A549 (cell line): ENCODE data around the gene SLIT3. TPM values are rescaled to one million over a fixed set of nuclear protein-coding genes. Genes with fewer than 3 reads are reported as not detected.

Experiments used
- ATAC-seq, 2 experiments: fragments of 200-7000 bp in 1 of 2; fragments of >200 bp in 1 of 2; cut with Nextera tagmentation in 1 of 2; cut with Tn5 transposase in 1 of 2; 3 replicates each; pipeline versions ENCODE4 v1.8.0 to v1.9.1; 2018 to 2020; ENCODE audit warnings: mild to moderate bottlenecking in 1 of 2, moderate library complexity in 1 of 2
- CTCF ChIA-PET: fragments of 300-600 bp; sonication (Branson Sonifier 250); formaldehyde crosslinking; extraction: SDS; loops from one replicate; lab custom pipeline; 2021; ENCODE audit warnings: antibody characterized with exemption, inconsistent platforms; lab: Yijun Ruan, JAX
- POLR2A ChIA-PET: fragments of 350-600 bp; formaldehyde crosslinking; extraction: SDS; loops from one replicate; lab custom pipeline; 2021; ENCODE audit warnings: antibody characterized with exemption, inconsistent platforms; lab: Yijun Ruan, JAX
- DNase-seq, 2 experiments: peaks; one replicate each; pipeline versions ENCODE4 v3.0.0 to v3.0.0-alpha.2; 2011 to 2016; ENCODE audit warnings: low read depth in 1 of 2, low spot score in 1 of 2
- FAIRE-seq: peaks from 2 replicates; lab custom pipeline; 2011; peaks lifted over from hg19 to GRCh38; lab: Jason Lieb, UNC
- H3K27ac ChIP-seq, 2 experiments: fragments of >200 bp; sonication (Bioruptor Twin); formaldehyde crosslinking; 3 replicates each; pipeline ENCODE4 v1.5.1; 2016 to 2017
- H3K4me1 ChIP-seq: fragments of >200 bp; sonication (Bioruptor Twin); formaldehyde crosslinking; 3 replicates; pipeline ENCODE4 v1.6.1; 2016
- H3K4me2 ChIP-seq: fragments of >200 bp; sonication (Bioruptor Twin); formaldehyde crosslinking; 3 replicates; pipeline ENCODE4 v1.6.1; 2016
- H3K4me3 ChIP-seq: fragments of >200 bp; sonication (Bioruptor Twin); formaldehyde crosslinking; 3 replicates; pipeline ENCODE4 v1.5.1; 2016
- H3K9me3 ChIP-seq: fragments of >200 bp; sonication (Bioruptor Twin); formaldehyde crosslinking; 3 replicates; pipeline ENCODE4 v1.6.1; 2016
- CBX2 ChIP-seq: fragments of 200-600 bp; sonication (generic); IDR thresholded peaks from 2 replicates; pipeline ENCODE4 v1.6.1; 2016; ENCODE audit warnings: low read depth, mild to moderate bottlenecking, borderline replicate concordance
- CEBPB ChIP-seq, 2 experiments: fragments of >200 bp in 1 of 2; sonication (Bioruptor Twin) in 1 of 2; formaldehyde crosslinking in 1 of 2; IDR thresholded peaks; 2 replicates each; pipeline ENCODE4 v1.6.1; 2012 to 2016
- E2F6 ChIP-seq: IDR thresholded peaks from 2 replicates; pipeline ENCODE4 v1.6.1; 2012; ENCODE audit warnings: low read depth, borderline replicate concordance
- EHF ChIP-seq: fragments of 250-450 bp; sonication (Bioruptor Pico); IDR thresholded peaks from 2 replicates; pipeline ENCODE4 v1.5.0; 2020; ENCODE audit warnings: mild to moderate bottlenecking
- EP300 ChIP-seq, 2 experiments: fragments of >200 bp; sonication (Bioruptor Twin); formaldehyde crosslinking; IDR thresholded peaks; 2 replicates in 1 of 2; 3 replicates in 1 of 2; pipeline ENCODE4 v1.6.1; 2016 to 2017
- ESRRA ChIP-seq: fragments of 150-350 bp; IDR thresholded peaks from 2 replicates; pipeline ENCODE4 v1.6.1; 2014; ENCODE audit warnings: mild to moderate bottlenecking, low read length, borderline replicate concordance
- GATA3 ChIP-seq: IDR thresholded peaks from 2 replicates; pipeline ENCODE4 v1.6.1; 2012; ENCODE audit warnings: borderline replicate concordance
- HDAC2 ChIP-seq: fragments of 200-600 bp; sonication (generic); IDR thresholded peaks from 2 replicates; pipeline ENCODE4 v1.6.1; 2016
- HOXB13 ChIP-seq: fragments of 250-450 bp; sonication (Bioruptor Pico); IDR thresholded peaks from 2 replicates; pipeline ENCODE4 v1.5.0; 2020; ENCODE audit warnings: low read depth, mild to moderate bottlenecking, moderate library complexity
- JUNB ChIP-seq: fragments of >200 bp; sonication (Bioruptor Twin); formaldehyde crosslinking; IDR thresholded peaks from 2 replicates; pipeline ENCODE4 v1.6.1; 2016
- KDM1A ChIP-seq: fragments of 200-600 bp; sonication (generic); IDR thresholded peaks from 2 replicates; pipeline ENCODE4 v1.6.1; 2016; ENCODE audit warnings: low read depth, mild to moderate bottlenecking
- MYC ChIP-seq: IDR thresholded peaks from 2 replicates; pipeline ENCODE4 v1.6.1; 2012; ENCODE audit warnings: mild to moderate bottlenecking, inconsistent platforms, low read length, improper control_type of control experiment, borderline replicate concordance
- POLR2A ChIP-seq: IDR thresholded peaks from 2 replicates; pipeline ENCODE4 v1.6.1; 2012; ENCODE audit warnings: mild to moderate bottlenecking, low read length
- RARB ChIP-seq: fragments of 250-450 bp; sonication (Bioruptor Pico); IDR thresholded peaks from 2 replicates; pipeline ENCODE4 v1.8.0; 2021; ENCODE audit warnings: mild to moderate bottlenecking, moderate library complexity
- RCOR1 ChIP-seq: fragments of 150-350 bp; IDR thresholded peaks from 2 replicates; pipeline ENCODE4 v1.6.1; 2014; ENCODE audit warnings: antibody characterized with exemption, low read length, low read depth
- SMC3 ChIP-seq: fragments of >200 bp; sonication (Bioruptor Twin); formaldehyde crosslinking; IDR thresholded peaks from 3 replicates; pipeline ENCODE4 v1.6.1; 2018; ENCODE audit warnings: inconsistent platforms
- TP53 ChIP-seq: fragments of 250-450 bp; sonication (Bioruptor Pico); IDR thresholded peaks from 2 replicates; pipeline ENCODE4 v1.5.0; 2021; ENCODE audit warnings: mild to moderate bottlenecking, moderate library complexity
- ZNF302 ChIP-seq: fragments of 250-450 bp; sonication (Bioruptor Pico); IDR thresholded peaks from 2 replicates; pipeline ENCODE4 v1.9.0; 2021; ENCODE audit warnings: inconsistent platforms, mild to moderate bottlenecking, moderate library complexity
- ZSCAN20 ChIP-seq: fragments of 250-450 bp; sonication (Bioruptor Pico); IDR thresholded peaks from 2 replicates; pipeline ENCODE4 v1.8.0; 2022; ENCODE audit warnings: mild to moderate bottlenecking, moderate library complexity
- WGBS: methylation state at CpG from one replicate; pipeline ENCODE4 v1.1.6; 2017; ENCODE audit errors: missing lambda C conversion rate; 5-methylcytosine and 5-hydroxymethylcytosine counted together
- polyA plus RNA-seq, 4 experiments: library from polyadenylated mRNA; depleted of rRNA in 3 of 4; stranded (reverse); fragments of >200 nt; fragmentation: RNase III in 1 of 4; extraction: RNeasy Plus Mini Kit Qiagen cat#74134 plus additional on column Dnase treatment in 1 of 4; gene quantifications; 2 replicates in 3 of 4; 3 replicates in 1 of 4; pipeline ENCODE4 v1.2.3, GENCODE V29; 2011 to 2017
- TF ChIP-seq, protein P1 (sequence below): fragments of 450-650 bp; IDR thresholded peaks from 2 replicates; pipeline ENCODE4 v1.6.1; 2014; ENCODE audit warnings: antibody characterized with exemption

The SLIT3 gene
- polyA plus RNA-seq, 2 of the 4 experiments (the other 2 are of a cell fraction): 12.7 to 22.9 TPM

GRCh38 chr5:169131616-169132301 lies 169.2 kb downstream of the SLIT3 start:
- ATAC-seq: peak in 1 of 2 experiments; percentile 32; a peak in 1 of 6 replicates
- Histone ChIP-seq H3K4me2 (no peak overlapping the region), H3K4me1 (peaks cover 6% of the 10 kb centered on the region; the same call in 2 of the 3 replicates), H3K9me3 (no peaks in the 10 kb centered on the region), H3K4me3 (no peak overlapping the region), H3K27ac (0 out of 6 replicates have a peak overlapping the region, but pooled peaks of 1 of the 2 experiments have one; percentile 21)
- CTCF ChIA-PET: interaction anchor here (1.5 kb wide), 2 partner anchors 10 to 16 kb away, joined by 3 to 5 read pairs; no protein-coding TSS in a partner anchor
- DNase-seq: no peak
- WGBS: 53% methylated on average over 4 of the region's 4 CpGs
- peak; percentile 67 for FAIRE-seq
- no peak for TF ChIP-seq RARB (CRISPR knock-in tag)
- no peak for TF ChIP-seq HDAC2
- TF ChIP-seq CBX2: no peak
- TF ChIP-seq GATA3: no peak
- no peak for TF ChIP-seq HOXB13 (CRISPR knock-in tag)
- TF ChIP-seq ZNF302 (CRISPR knock-in tag): no peak
- no peak for TF ChIP-seq CEBPB (IDR thresholded peaks at IDR 0.05)
- no peak for TF ChIP-seq SMC3
- no peak for TF ChIP-seq ZSCAN20 (CRISPR knock-in tag)
- no peak for TF ChIP-seq RCOR1
- TF ChIP-seq E2F6: no peak
- TF ChIP-seq, protein P1, sequence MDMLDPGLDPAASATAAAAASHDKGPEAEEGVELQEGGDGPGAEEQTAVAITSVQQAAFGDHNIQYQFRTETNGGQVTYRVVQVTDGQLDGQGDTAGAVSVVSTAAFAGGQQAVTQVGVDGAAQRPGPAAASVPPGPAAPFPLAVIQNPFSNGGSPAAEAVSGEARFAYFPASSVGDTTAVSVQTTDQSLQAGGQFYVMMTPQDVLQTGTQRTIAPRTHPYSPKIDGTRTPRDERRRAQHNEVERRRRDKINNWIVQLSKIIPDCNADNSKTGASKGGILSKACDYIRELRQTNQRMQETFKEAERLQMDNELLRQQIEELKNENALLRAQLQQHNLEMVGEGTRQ: no peak
- POLR2A ChIA-PET: no interaction called here

DNA sequence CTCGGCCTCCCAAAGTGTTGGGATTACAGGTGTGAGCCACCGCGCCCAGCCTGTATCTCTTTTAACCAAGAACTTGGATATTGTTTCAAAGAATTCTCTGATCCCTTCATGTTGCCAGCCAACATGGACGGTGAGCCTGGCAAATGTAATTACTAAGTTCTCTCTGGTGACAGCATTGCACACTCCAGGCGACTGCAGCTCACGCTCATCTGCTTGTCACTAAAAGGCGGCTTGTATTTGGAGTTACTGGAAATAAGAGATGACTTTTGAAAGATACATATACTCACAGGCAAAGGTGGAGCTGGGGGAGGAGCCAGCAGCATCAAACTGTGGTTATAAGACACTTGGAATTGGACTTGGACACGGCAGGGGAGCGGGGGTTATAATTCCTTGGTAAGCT lies 172.3 kb downstream of the SLIT3 start:
- TF ChIP-seq KDM1A (no peak), HOXB13 (CRISPR knock-in tag) (no peak), GATA3 (no peak), CEBPB (IDR thresholded peaks at IDR 0.05) (no peak), JUNB (no peak), EHF (no peak), HDAC2 (no peak), ESRRA (no peak)
- ChIA-PET POLR2A (no interaction called here), CTCF (no interaction called here)
- Histone ChIP-seq H3K4me1 (peaks cover 6% of the 10 kb centered on the region; the same call in 2 of the 3 replicates), H3K4me3 (no peak overlapping the region), H3K4me2 (no peak overlapping the region), H3K9me3 (no peaks in the 10 kb centered on the region), H3K27ac (no peak overlapping the region)
- WGBS: 85% methylated on average over 9 of the region's 9 CpGs
- no peak for FAIRE-seq
- ATAC-seq: no peak
- no peak for DNase-seq

DNA sequence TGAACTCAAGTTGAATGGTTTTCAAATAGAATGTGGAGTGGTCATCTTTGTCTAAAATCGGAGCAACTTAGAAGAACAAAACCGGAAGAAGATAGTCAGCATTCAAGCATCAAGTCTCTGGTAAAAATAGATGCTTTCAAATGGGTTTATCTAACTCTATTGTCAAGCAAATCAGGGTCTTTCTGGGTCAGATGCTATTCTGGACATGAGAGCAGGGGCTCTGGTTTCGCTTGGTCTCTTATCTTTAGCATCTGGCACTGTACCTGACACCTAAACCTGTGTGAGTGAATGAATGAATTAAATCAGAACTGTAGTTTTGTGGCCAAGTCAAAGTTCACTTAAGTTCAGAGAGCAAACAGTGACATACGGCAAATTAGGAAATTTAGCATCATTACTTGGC lies 173.5 kb downstream of the SLIT3 start:
- H3K4me1 ChIP-seq: peaks cover 6% of the 10 kb centered on the region; the same call in 2 of the 3 replicates
- no peak for FAIRE-seq
- no peak for DNase-seq
- TF ChIP-seq MYC (no peak), EP300 (IDR thresholded peaks at IDR 0.05) (no peak), POLR2A (no peak), CEBPB (IDR thresholded peaks at IDR 0.05) (no peak), TP53 (CRISPR knock-in tag) (no peak), HOXB13 (CRISPR knock-in tag) (no peak), JUNB (no peak)
- no peak overlapping the region for H3K27ac ChIP-seq
- 90% methylated on average over 4 of the region's 4 CpGs for WGBS
- ChIA-PET CTCF (interaction anchor here (0.6 kb wide), 1 partner anchor 354 kb away, joined by 3 read pairs; no protein-coding TSS in a partner anchor), POLR2A (no interaction called here)
- H3K9me3 ChIP-seq: no peaks in the 10 kb centered on the region
- no peak overlapping the region for H3K4me3 ChIP-seq
- no peak overlapping the region for H3K4me2 ChIP-seq
- ATAC-seq: no peak
